Hypothalamus (tissue), 51 donors: ENCODE results near the gene TMEM242.

Source experiments
- DNase-seq, 51 donors: peaks; one replicate each; lab custom pipeline; 2025; lab: John Stamatoyannopoulos, UW

The TMEM242 gene

DNA sequence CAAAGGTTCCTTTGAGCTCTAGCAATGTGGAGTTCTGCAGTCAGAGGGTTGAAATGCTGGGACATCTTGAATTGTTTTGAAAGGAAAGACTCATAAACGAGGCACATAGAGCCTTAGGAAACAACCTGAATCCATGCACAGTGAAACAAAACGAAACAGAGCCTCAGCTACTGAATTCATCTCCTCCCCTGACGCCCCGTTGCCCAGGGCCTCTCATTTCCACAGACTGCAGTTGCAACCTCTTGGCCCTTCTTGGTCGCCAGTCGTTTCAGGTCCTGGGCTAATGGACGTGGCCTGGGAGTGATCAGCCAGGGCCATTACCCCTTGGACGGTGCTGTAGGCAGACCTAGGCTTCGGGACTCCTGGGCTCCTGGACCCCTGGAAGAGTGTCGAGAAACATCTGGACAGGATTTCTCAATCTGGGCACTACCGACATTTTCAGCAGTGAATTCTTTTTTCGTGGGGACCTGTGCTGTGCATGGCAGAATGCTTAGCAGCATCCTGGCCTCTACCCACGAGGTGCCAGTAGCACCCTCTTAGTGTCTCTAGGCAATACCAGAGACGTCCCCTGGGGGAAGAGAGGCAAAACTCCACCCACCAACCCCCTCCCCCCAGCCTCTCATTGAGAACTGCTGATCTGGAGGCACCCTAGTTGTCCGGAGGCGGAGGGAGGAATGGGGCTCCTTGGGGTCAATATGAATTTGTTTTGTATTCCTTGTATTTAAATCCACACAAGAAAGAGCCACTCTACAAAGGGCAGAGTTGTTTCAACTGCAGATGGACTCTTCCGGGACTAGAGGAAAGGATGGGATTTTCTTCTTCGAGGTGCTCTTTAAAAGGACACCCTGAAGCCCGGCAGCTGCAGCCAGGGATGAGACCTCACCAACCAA is 50.2 kb downstream of the TMEM242 start:
- DNase-seq: no peak

DNA sequence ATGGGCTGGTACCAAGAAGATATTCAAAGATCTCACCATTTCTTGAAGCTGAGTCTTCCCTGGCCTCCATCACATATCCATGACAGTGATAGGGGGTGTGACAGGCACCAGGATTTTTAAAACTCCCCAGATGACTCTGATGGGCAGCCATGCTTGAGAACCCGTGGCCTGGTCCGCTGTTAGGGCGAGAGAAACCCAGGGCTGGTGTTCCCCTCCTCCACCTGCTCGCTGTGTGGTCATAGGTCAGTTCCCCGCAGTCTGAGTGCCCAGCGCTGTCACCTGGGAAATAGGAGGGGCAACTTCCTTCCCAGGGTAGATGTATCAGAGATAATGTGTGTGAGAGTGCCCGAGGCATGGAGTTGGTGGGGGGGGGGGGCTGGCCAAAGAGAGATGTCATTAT is 50.9 kb downstream of the TMEM242 start:
- DNase-seq: no peak

DNA sequence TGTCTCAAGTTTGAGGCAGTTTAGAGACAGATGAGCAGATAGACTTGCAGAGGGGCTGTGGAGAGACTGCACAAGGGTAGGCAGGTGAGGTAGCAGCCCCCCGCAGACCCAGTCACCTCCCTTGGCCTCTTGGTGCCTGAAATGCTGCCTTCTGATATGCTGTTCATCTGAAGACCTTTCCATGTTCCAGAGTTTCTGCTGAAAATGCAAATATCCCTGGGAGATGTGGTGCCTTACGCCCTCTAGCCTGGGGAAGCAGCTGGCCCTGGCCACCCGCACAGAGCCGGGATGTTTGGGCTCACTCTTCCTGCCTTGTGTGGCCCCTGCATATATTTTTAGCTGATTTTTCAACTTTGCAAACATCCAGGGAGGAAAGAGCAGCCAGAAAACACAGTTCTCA is 51.4 kb downstream of the TMEM242 start:
- no peak for DNase-seq

DNA sequence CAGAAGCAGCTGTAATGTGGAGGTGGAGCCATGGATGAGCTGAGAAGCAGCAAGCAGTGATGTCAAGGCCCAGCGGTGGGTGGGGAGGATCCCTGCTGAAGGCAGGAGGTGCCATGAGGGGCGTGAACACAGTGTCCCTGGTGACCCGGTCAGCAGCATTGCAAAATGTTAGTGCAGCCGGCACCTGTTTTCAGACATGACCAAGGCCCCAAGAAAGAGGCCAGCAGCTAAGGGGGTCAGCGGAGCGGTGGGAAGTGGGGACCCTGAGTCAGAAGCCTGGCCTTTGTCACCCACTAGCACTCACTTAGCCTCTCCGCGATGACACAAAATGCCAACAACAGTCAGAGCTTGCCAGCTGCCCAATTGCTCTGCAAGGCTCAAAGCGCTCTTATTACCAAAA is 51.9 kb downstream of the TMEM242 start:
- no peak for DNase-seq

DNA sequence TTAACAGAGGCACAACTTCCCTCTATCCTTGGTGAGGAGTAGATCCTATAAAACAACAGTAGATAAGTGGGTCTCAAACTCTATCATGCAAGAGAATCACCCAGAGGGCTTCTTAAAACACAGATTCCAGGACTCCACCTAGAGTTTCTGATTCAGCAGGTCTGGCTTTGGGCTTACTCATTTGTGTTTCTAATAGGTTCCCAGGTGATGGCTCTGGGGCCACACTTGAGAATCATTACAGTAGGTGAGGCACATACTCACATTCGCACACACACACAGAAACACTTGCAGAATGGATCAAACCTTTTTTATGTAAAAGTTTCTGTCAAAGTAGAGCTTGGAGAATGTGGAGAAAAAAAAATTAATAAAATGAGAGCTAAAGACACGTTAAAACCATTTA is 52.4 kb downstream of the TMEM242 start:
- DNase-seq: no peak

DNA sequence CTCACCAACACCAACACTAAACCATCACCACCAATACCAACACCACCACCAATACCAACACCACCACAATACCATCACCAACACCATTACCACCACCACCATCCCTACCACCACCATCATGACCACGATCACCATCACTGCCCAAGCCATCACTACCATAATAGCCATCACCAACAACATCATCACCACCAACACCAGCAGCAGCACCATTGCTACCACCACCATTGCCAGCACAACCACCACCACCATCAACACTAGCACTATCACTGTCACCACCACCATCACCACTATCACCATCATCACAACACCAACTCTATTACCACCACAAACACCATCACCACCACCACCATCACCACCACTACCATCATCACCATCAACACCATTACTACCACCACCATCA is 53.0 kb downstream of the TMEM242 start:
- no peak for DNase-seq

DNA sequence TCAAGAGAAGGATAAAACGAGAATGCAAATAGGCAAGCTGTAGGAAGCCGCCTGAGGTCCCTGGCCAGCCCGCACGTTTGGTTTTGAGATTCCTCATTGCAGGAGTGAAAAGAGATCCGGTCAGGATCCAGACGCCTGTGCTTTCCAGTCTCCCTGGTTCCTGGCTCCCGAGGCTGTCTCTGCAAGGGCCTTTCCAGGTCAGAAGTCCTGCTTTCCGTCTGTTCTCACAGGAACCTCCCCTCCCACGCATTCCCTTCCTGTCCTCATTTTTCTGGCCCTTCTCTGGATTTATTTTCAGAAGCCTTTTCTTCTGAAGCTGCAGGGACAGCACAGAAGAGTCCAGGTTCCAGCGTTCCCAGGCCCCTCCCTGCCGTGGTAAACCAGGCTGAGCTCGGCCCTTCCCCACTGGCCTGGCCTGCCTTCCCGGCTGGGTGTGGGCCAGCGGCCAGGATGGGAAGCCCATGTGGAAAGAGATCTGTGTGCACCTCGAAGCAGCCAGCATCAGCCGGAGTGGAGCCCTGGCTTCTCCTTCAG is 54.0 kb downstream of the TMEM242 start:
- peak in 12 of 51 donors; percentile 5 to 46 (median 17) for DNase-seq

DNA sequence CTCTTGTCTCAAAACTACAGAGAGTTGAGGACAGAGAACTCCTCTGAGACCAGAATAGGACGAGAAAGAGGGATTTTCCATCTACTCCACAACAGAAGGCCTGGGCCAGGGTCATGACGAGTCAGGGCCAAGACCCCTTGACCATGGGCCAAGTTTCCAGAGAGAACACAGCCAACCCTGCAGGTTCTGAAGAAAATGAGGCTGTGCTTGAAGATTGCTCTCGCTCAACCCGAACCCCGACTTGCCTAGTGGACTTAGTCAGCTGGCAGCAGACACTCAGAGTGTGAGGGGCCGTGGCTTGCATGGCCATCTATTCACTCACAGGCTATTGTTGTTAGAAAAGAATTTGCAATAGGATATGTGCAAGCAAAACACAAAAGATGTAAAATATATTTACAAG is 54.5 kb downstream of the TMEM242 start:
- no peak for DNase-seq

DNA sequence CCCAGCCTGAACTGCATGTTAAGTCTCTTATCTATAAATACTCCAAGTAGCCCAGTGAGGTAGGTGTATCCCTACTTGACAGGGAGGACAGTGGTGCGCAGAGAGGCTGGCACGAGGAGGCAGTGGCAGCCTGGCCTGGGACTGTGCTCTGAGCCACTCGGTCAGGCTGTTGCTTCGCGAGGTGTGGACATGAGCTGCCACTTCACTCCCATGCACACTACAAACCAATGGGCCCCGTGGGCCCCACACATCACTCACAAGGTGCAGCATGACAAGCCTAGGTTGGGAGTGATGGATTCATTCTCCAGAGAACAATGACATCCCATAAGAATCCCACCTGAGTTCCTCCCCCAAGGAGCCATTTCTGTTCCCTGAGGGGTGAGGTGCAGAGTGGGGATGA is 54.9 kb downstream of the TMEM242 start:
- DNase-seq: no peak

DNA sequence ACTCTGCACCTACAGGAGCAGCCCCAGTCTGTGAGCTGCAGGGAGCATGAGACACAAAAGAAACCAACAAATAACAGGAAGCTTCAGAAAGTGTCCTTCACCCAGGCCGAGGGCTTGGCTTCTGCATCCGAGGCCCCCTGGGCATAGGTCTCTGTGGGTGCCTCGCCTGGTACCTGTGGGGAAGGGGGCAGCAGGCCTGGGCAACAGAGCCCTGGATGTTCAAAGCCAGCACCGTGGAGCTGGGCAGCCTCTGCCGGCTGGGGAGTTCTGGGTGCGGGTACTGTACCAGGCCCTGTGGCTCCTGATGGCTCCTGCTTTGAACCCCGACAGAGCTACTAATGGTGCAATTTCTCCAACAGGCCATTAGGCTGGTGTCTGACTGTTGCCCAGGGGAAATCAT is 55.7 kb downstream of the TMEM242 start:
- no peak for DNase-seq

DNA sequence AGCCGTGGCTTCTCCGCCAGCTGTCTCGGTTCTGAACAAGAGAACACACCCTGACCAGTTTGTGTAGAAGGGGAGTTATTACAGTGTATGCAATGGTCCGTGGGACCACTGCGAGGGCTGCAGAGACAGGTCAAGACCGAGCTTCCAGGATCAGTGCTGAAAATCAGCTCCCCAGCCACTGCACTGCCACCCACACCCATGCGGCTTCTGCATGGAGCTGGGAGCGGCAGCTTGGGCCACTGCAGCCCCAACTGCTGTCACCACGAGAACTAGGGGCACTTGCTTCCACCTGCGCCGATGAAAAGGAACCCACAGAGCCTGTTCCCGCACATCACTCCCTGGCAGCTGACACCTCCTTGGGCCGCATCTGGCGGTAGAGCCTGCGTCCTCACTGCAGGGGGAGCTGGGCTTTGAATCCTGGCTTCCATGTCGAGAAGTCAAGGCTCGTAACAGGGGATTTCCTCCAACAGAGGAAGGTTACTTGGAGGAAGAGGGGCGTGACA is 56.2 kb downstream of the TMEM242 start:
- DNase-seq: no peak

DNA sequence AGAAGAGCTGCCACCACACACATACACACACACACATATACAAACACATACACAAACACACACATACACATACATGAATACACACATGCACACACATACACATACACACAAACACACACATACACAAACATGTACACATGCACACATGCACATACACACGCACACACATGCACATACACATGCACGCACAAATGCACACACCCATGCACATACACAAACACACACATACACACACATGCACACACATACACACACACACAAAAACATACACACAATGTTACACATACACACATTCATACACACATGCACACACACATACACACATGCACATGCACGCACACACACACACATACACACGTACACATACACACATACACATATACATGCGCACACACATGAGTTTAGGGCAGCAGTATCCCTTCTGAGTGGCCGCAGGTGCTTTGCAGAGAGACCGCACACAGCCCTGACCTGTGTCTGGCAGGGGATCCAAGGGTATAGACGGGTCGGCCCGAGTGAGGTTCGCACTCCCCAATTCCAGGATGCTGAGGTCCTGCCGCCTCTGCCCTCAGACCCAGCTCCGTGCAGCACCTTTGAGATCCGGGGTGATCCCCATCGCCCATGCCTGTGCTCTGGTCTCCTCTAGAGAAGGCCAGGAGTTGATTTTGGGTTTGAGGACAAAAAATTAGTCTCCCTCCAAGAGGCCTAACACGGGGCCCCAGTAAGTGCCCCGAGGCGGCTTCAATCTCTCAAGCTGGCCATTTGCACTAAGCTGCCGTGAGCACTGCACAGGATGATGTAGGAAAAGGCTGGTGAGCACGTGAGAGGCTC is 56.8 kb downstream of the TMEM242 start:
- DNase-seq: no peak

DNA sequence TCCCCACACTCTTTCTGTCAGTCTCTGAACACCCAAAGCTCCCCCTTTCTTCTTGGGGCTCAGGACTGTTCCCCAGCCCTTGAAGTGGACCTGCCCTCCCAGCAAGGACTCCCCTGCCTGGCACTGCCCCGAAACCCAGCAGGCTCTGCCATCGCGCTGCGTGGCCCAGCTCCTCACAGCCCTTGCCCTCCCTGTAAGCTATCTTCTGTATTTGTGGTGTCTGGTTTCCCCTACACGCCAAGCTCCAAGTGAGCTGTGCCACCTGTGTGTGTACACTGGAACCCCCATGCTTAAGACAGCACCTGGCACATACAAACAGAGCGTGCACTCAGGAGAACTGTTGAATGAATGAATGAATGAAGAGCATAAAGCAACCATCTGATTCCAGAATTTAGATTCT is 57.7 kb downstream of the TMEM242 start:
- no peak for DNase-seq

DNA sequence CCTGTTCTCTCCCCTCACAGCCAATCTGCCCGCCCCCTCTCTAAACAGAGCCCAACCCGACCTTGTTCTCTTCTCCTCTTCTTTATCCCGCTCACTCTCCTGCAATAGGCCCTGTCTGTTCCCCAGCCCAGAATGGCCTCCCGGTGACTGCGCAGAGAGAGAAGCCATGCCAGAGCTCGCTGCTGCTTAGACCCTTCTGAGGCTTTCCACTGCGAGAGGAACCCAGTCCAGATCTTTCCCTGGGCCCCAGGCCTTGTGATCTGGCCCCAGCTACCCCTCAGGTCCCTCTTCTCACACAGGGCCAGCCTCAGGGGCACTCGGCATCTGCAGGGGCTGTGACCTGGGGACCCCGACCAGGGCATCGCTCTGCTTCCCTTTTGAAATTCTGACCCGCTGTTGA is 58.1 kb downstream of the TMEM242 start:
- no peak for DNase-seq

DNA sequence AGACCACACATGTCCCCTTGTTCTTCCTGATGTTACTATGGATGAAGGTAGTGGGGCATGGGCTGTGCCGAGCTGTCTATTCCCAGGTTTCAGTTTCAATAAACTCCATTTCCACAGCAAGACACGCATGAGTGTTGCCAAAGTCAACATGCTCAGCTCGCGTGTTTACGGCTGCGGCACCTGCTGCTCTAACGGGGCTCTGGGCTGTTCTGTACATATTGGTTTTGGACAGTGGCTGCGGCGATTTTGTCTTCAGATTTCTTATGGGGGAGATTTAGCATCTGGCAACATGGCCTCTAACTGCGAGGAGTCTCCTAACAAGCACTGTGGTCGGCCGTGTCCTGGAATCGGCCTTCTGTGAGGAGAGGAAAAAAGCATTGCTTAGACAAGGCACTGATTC is 58.6 kb downstream of the TMEM242 start:
- no peak for DNase-seq

DNA sequence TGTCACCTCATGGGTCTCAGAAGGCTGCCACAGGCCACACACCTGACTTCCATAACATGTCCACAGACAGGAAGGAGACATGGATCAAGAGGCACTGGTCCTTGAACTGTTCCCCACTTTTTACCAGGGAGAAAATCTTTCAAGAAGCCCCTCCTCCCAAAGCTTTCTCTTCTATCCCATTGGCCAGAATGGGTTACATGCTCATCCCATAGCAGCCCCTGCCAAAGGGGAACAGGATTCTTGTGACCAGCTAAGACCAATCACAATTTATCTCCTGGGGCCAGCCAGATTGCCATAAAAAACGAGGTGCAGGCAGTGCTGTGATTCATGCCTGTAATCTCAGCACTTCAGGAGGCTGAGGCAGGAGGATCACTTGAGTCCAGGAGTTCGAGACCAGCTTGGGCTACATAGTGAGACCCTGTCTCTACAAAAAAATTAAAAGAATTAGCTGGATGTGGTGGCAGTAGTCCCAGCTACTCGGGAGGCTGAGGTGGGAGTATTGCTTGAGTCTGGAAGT is 59.4 kb downstream of the TMEM242 start:
- no peak for DNase-seq

DNA sequence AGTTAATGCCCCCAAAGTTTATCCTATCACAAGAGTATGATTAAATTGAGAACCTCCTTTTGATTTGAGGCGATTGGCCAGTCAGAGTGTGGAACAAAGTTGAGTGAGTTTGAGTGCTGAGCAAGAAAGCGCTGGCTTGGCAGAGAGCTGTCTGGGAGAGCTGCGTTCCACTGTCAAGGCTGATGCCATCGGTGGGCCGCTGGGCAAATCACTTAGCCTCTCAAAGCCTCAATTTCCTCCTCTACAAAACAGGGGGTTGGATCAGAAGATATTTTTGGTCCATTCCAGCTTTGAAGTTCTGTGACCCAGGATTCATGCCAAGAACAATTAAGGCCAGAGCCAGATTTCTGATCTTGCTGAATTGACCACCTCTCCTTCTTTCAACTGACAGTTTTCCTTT is 60.2 kb downstream of the TMEM242 start:
- no peak for DNase-seq

DNA sequence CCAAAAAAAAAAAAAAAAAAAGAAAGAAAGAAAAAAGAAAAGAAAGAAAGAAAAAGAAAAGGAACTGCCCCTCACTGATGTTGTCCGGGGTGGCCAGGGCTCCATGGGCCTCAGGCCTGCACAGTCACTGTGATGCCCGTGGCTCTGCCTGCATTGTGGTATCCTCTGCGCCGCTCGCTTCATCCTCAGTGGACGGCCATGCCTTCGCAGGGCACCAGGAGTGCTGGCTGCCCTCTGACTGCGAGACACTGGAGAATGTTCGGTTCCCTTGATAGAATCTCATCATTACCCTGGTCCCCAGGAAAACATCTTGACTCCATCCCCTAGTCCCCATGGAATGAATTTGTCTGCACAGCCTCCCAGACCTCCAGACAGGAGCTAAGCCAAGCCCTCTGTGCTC is 61.7 kb downstream of the TMEM242 start:
- no peak for DNase-seq

DNA sequence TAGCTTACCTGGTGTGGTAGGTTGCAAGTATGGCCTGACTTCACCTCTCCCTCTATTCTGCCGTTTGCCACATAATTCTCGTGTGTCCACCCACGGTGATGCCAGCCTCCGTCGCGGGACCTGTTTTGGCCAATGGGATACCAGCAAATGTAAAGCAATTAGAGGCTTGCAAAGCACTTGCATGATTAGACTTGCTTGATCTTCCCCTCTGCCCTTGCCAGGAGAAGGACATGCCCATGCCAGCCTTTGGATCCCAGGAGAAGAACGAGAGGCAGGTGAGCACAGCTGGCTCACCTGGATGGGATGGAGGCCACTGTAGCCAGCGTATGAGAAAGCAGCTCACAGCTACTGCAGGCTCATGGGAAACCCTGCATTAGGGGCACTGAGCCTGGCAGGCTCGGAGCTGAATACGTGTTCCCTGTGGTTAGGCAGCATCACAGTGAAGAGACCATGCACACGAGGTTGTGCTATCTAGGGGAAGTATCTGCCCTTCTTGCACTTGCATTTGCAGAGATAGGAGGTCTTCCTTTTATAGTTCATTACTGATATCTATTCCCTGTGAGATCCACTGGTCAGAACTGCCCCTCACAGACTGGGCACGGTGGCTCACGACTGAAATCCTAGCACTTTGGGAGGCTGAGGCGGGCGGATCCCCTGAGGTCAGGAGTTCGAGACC is 62.4 kb downstream of the TMEM242 start:
- no peak for DNase-seq

DNA sequence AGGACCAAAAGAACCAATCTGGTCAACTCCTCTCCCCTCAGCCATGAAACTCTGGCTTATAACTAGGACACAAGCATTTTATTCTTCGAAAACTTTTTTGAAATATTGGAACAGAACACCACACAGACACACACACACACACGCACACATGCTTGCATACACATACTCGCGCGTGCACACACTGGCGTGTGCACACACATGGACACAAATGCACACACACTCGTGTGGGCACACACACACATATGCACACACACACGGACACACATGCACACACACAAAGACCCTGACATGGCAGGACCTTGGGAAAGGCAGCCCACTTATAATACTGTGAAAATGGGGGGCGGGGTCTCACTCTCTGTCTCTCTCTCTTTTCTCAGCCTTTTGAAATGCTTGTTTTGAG is 63.9 kb downstream of the TMEM242 start:
- DNase-seq: no peak

DNA sequence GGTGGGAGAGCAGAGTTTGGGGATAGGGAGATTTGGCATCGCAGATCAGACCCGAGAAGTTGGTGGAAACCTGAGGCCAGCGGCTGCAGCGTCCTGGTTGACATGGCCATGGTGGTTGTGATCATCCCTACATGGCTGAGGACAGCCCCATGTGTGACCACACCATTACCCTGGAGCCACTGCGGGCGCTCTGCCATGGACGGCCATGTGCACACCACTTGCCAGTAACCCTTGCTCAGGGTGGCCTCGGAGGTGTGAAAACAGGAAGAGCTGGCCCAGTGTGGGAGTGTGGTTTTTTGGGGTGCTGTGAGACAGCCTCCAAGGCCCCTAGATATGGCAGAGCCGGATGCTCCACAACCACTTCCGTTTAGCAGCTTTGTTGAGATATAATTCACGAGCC is 64.4 kb downstream of the TMEM242 start:
- DNase-seq: no peak
